Measurements from ENCODE around the gene DIS3L2.

DNA sequence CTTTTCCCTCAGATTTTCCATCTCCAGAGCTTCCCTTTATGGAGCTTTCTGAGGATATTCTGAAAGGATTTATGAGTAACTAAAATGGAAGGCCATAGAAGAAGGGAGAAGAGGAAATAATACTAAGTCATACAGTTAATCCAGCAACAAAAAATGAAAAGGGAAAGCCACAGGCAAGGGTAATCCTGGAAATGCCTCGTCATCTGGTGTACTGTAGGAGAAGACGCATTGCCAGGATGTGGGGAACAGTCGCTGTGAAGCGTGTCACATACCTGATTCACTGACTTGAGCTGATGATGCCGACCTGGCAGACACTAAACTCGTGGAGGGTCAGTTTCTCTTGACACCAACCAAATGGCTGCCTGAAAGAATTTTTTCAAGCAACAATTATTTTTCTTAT is 382.3 kb downstream of the DIS3L2 start:
- no peak for TF ChIP-seq POLR2A (IDR thresholded peaks at IDR 0.05)
- TF ChIP-seq, protein P1, sequence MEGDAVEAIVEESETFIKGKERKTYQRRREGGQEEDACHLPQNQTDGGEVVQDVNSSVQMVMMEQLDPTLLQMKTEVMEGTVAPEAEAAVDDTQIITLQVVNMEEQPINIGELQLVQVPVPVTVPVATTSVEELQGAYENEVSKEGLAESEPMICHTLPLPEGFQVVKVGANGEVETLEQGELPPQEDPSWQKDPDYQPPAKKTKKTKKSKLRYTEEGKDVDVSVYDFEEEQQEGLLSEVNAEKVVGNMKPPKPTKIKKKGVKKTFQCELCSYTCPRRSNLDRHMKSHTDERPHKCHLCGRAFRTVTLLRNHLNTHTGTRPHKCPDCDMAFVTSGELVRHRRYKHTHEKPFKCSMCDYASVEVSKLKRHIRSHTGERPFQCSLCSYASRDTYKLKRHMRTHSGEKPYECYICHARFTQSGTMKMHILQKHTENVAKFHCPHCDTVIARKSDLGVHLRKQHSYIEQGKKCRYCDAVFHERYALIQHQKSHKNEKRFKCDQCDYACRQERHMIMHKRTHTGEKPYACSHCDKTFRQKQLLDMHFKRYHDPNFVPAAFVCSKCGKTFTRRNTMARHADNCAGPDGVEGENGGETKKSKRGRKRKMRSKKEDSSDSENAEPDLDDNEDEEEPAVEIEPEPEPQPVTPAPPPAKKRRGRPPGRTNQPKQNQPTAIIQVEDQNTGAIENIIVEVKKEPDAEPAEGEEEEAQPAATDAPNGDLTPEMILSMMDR (IDR thresholded peaks at IDR 0.05 in 4 of 5, conservative IDR thresholded peaks at IDR 0.05 in 1 of 5) = no peak

Data from gastrocnemius medialis (tissue), 4 donors.